DND-41 (cell line): ENCODE results near the gene C2CD2.

Experiments used
- ATAC-seq: fragments of 200-7000 bp; cut with Tn5 transposase; 3 replicates; pipeline ENCODE4 v1.9.1; 2021; ENCODE audit warnings: low read depth; ENCODE audit not compliant: insufficient read depth
- DNase-seq: peaks from one replicate; pipeline ENCODE4 v3.0.0-alpha.2; 2020
- H2AFZ ChIP-seq: 2 replicates; pipeline ENCODE4 v1.6.0; 2012; ENCODE audit warnings: low read depth, low read length
- H3K27ac ChIP-seq: 2 replicates; pipeline ENCODE4 v1.5.1; 2012; ENCODE audit warnings: low read length, inconsistent platforms
- H3K27me3 ChIP-seq: fragments of 200-600 bp; sonication (generic); 2 replicates; pipeline ENCODE4 v1.6.0; 2012; ENCODE audit warnings: low read length, mild to moderate bottlenecking, inconsistent platforms; ENCODE audit not compliant: insufficient read depth, poor library complexity
- H3K36me3 ChIP-seq: 2 replicates; pipeline ENCODE4 v1.5.1; 2012; ENCODE audit warnings: low read length, inconsistent platforms; ENCODE audit not compliant: insufficient read depth
- H3K4me1 ChIP-seq: 2 replicates; pipeline ENCODE4 v1.5.1; 2012; ENCODE audit warnings: mild to moderate bottlenecking, low read length; ENCODE audit not compliant: insufficient read depth
- H3K4me2 ChIP-seq: 2 replicates; pipeline ENCODE4 v1.6.0; 2012; ENCODE audit warnings: mild to moderate bottlenecking, moderate library complexity, low read length, inconsistent platforms; ENCODE audit not compliant: insufficient read depth
- H3K4me3 ChIP-seq, 2 experiments: fragments of 200-600 bp in 1 of 2; shearing (Covaris generic) in 1 of 2; 2 replicates each; pipeline ENCODE4 v1.5.1; 2012 to 2016; ENCODE audit warnings: inconsistent platforms in 2 of 2, low read length in 2 of 2, mild to moderate bottlenecking in 2 of 2, low read depth in 1 of 2, moderate library complexity in 1 of 2
- H3K79me2 ChIP-seq: 2 replicates; pipeline ENCODE4 v1.6.0; 2012; ENCODE audit warnings: low read length, inconsistent platforms; ENCODE audit not compliant: insufficient read depth
- H3K9ac ChIP-seq: 2 replicates; pipeline ENCODE4 v1.6.0; 2012; ENCODE audit warnings: low read depth, mild to moderate bottlenecking, inconsistent platforms, low read length, moderate library complexity
- H3K9me3 ChIP-seq: 2 replicates; pipeline ENCODE4 v1.5.1; 2012; ENCODE audit warnings: low read length, moderate library complexity, mild to moderate bottlenecking, inconsistent platforms; ENCODE audit not compliant: insufficient read depth, severe bottlenecking
- H4K20me1 ChIP-seq: 2 replicates; pipeline ENCODE4 v1.6.0; 2012; ENCODE audit warnings: low read length; ENCODE audit not compliant: insufficient read depth
- EZH2 ChIP-seq: IDR thresholded peaks from 3 replicates; pipeline ENCODE4 v1.6.1; 2012; ENCODE audit warnings: borderline replicate concordance, low read depth, mild to moderate bottlenecking, moderate library complexity, low read length, inconsistent platforms; ENCODE audit not compliant: severe bottlenecking
- TF ChIP-seq, protein P1 (sequence below): IDR thresholded peaks from 2 replicates; pipeline ENCODE4 v1.5.1; 2012; ENCODE audit warnings: borderline replicate concordance, low read length, moderate library complexity, mild to moderate bottlenecking; ENCODE audit not compliant: poor library complexity, severe bottlenecking; ENCODE audit errors: extremely low read depth

C2CD2 gene

DNA sequence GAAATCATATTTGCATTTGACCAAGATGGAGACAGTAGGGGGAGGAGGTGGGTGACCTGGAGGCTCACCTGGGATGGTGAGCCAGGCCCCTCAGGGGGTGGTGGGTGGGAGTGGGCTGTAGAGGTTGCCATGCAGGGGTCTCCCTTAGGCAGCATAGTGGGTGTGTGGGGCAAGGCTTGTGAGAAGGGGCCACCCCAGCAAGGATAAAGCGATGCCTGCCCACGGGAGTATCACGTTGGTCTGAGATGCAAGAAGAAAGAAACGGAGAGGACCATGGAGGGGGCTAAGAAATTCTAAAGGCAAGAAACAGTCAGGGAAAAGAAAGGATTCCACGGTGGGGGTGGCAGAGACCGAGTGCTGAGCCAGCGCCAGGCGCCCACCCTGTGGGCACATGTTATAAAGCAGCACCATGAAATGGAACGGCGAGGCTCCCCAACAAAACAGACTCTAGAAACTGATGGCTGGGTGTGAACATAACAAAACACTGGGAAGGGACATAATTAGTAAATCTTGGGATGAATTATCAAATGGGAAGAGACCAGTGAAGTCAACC is 11.7 kb upstream of the C2CD2 start:
- no peak overlapping the region for H3K4me3 ChIP-seq
- H3K79me2 ChIP-seq, result no peaks in the 10 kb centered on the region
- no peak overlapping the region for H2AFZ ChIP-seq
- ATAC-seq (no peak), DNase-seq (no peak)
- H4K20me1 ChIP-seq, result no peaks in the 10 kb centered on the region
- no peak for TF ChIP-seq EZH2
- TF ChIP-seq, protein P1, sequence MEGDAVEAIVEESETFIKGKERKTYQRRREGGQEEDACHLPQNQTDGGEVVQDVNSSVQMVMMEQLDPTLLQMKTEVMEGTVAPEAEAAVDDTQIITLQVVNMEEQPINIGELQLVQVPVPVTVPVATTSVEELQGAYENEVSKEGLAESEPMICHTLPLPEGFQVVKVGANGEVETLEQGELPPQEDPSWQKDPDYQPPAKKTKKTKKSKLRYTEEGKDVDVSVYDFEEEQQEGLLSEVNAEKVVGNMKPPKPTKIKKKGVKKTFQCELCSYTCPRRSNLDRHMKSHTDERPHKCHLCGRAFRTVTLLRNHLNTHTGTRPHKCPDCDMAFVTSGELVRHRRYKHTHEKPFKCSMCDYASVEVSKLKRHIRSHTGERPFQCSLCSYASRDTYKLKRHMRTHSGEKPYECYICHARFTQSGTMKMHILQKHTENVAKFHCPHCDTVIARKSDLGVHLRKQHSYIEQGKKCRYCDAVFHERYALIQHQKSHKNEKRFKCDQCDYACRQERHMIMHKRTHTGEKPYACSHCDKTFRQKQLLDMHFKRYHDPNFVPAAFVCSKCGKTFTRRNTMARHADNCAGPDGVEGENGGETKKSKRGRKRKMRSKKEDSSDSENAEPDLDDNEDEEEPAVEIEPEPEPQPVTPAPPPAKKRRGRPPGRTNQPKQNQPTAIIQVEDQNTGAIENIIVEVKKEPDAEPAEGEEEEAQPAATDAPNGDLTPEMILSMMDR, result no peak
- no peaks in the 10 kb centered on the region for H3K27me3 ChIP-seq
- no peak overlapping the region for H3K9ac ChIP-seq
- H3K36me3 ChIP-seq, result no peaks in the 10 kb centered on the region
- H3K27ac ChIP-seq, result no peak overlapping the region
- H3K4me1 ChIP-seq, result no peaks in the 10 kb centered on the region
- no peaks in the 10 kb centered on the region for H3K9me3 ChIP-seq
- H3K4me2 ChIP-seq, result no peak overlapping the region

DNA sequence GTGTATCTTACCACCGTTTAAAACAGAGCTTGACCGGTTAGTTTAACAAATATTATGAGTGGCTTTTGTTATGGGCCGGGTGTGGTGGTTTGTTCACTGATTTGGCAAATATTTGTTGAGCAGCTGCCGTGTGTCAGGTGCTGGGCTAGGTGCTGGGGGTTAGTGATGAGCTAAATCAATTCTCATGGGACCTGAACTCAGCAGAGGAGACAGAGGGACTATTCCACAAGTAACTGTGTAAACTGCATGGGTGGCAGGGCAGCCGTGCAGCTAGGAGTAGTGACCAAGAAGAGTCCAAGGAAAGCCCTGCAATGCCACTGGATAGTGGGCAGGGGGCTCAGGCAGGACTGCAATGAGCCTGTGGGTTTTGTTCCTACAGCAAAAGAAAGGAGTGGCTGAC is 11.2 kb upstream of the C2CD2 start:
- H3K4me2 ChIP-seq, result no peak overlapping the region
- no peaks in the 10 kb centered on the region for H4K20me1 ChIP-seq
- DNase-seq (no peak), ATAC-seq (no peak)
- no peak overlapping the region for H3K4me3 ChIP-seq
- no peaks in the 10 kb centered on the region for H3K27me3 ChIP-seq
- H3K9ac ChIP-seq, result no peak overlapping the region
- H3K36me3 ChIP-seq, result no peaks in the 10 kb centered on the region
- no peaks in the 10 kb centered on the region for H3K4me1 ChIP-seq
- H3K9me3 ChIP-seq, result no peaks in the 10 kb centered on the region
- TF ChIP-seq, protein P1, result no peak
- TF ChIP-seq EZH2, result no peak
- no peak overlapping the region for H3K27ac ChIP-seq
- H3K79me2 ChIP-seq, result no peaks in the 10 kb centered on the region
- H2AFZ ChIP-seq, result no peak overlapping the region

DNA sequence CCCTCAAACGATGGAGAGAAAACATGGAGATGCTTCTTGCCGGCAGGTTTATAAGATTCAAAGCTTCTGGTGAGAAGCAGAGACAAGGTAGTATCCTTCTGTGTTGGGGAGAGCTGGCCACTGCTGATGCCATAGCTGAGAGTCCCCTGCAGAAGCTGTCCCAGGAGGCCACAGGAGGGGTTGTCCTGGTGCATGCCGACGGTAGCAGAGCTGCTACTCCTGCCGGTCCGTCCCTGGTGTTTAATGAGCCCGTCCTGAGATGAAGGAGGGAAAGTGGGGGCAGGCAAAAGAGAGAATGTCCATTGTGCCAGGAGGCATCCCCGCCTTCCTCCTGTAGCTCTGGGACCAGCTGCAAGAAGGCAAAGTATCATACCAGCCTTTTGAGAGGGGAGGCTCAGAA is 10.4 kb upstream of the C2CD2 start:
- H4K20me1 ChIP-seq, result no peaks in the 10 kb centered on the region
- no peak overlapping the region for H3K4me3 ChIP-seq
- H3K4me1 ChIP-seq, result no peaks in the 10 kb centered on the region
- ATAC-seq (no peak), DNase-seq (no peak)
- H3K9me3 ChIP-seq, result no peaks in the 10 kb centered on the region
- no peak overlapping the region for H2AFZ ChIP-seq
- no peaks in the 10 kb centered on the region for H3K27me3 ChIP-seq
- no peaks in the 10 kb centered on the region for H3K79me2 ChIP-seq
- H3K4me2 ChIP-seq, result no peak overlapping the region
- TF ChIP-seq, protein P1, result no peak
- TF ChIP-seq EZH2, result no peak
- H3K27ac ChIP-seq, result no peak overlapping the region
- H3K9ac ChIP-seq, result no peak overlapping the region
- no peaks in the 10 kb centered on the region for H3K36me3 ChIP-seq
